NK-92 treated with Interleukin-12 subunit alpha and Interleukin-12 subunit beta, amount 100 ng/mL, for 24 hours (cell line): Measurements from ENCODE around the gene GALNT17.

Source experiments
- DNase-seq: peaks from one replicate; lab custom pipeline; 2025; lab: John Stamatoyannopoulos, UW

Gene GALNT17

GRCh38 chr7:71132127-71132376, at the start of gene GALNT17:
Gene GALNT17 (plus strand): TSS chr7:71132144.
- DNase-seq = no peak

- DNase-seq = no peak
Observed at GRCh38 chr7:71095266-71095860, 36.6 kb upstream of the GALNT17 start.

- DNase-seq = no peak
Observed at GRCh38 chr7:71096351-71096750, 35.6 kb upstream of the GALNT17 start.

- no peak for DNase-seq
Observed at GRCh38 chr7:71106226-71106625, 25.7 kb upstream of the GALNT17 start.

GRCh38 chr7:71112436-71112835, 19.5 kb upstream of the GALNT17 start:
- no peak for DNase-seq

GRCh38 chr7:71120096-71120495, 11.8 kb upstream of the GALNT17 start:
- DNase-seq = no peak

GRCh38 chr7:71129126-71129525, 2.8 kb upstream of the GALNT17 start:
- no peak for DNase-seq

- no peak for DNase-seq
Observed at GRCh38 chr7:71130031-71130679, 1.8 kb upstream of the GALNT17 start.

- no peak for DNase-seq
Observed at GRCh38 chr7:71131256-71132126, 453 bp upstream of the GALNT17 start.

GRCh38 chr7:71132377-71133231, 660 bp downstream of the GALNT17 start:
- no peak for DNase-seq

- no peak for DNase-seq
Observed at GRCh38 chr7:71133232-71133622, 1.3 kb downstream of the GALNT17 start.

- no peak for DNase-seq
Observed at GRCh38 chr7:71133856-71134255, 1.9 kb downstream of the GALNT17 start.

- no peak for DNase-seq
Observed at GRCh38 chr7:71135116-71135515, 3.2 kb downstream of the GALNT17 start.

GRCh38 chr7:71135663-71136062, 3.7 kb downstream of the GALNT17 start:
- no peak for DNase-seq

GRCh38 chr7:71137479-71137878, 5.5 kb downstream of the GALNT17 start:
- no peak for DNase-seq

- DNase-seq = no peak
Observed at GRCh38 chr7:71140264-71140663, 8.3 kb downstream of the GALNT17 start.

GRCh38 chr7:71144963-71145362, 13.0 kb downstream of the GALNT17 start:
- DNase-seq = no peak

- DNase-seq = no peak
Observed at GRCh38 chr7:71145906-71146901, 14.3 kb downstream of the GALNT17 start.

GRCh38 chr7:71148098-71148497, 16.2 kb downstream of the GALNT17 start:
- DNase-seq = no peak

GRCh38 chr7:71155236-71155635, 23.3 kb downstream of the GALNT17 start:
- no peak for DNase-seq

- no peak for DNase-seq
Observed at GRCh38 chr7:71157757-71158156, 25.8 kb downstream of the GALNT17 start.
